Neural cell (in vitro differentiated cells): ENCODE data around the gene WFDC1.

ENCODE experiments used
- EZH2 ChIP-seq: fragments of 200-600, 300-800 bp; shearing (Covaris generic), sonication (generic); IDR thresholded peaks from 2 replicates; pipeline ENCODE4 v1.6.1; 2014; ENCODE audit warnings: antibody characterized with exemption, low read length, borderline replicate concordance, mild to moderate bottlenecking; ENCODE audit not compliant: insufficient read depth, poor library complexity, severe bottlenecking
- POLR2AphosphoS5 ChIP-seq: IDR thresholded peaks from 2 replicates; pipeline ENCODE4 v1.6.1; 2012
- TF ChIP-seq, protein P1 (sequence below): fragments of 450-650 bp; IDR thresholded peaks from 2 replicates; pipeline ENCODE4 v1.5.1; 2014; ENCODE audit warnings: antibody characterized with exemption, mild to moderate bottlenecking, moderate library complexity; ENCODE audit not compliant: poor library complexity, severe bottlenecking

GRCh38 chr16:84267380-84267779 is 27.3 kb upstream of the WFDC1 start:
- TF ChIP-seq EZH2 (no peak), POLR2AphosphoS5 (no peak)
- TF ChIP-seq, protein P1, sequence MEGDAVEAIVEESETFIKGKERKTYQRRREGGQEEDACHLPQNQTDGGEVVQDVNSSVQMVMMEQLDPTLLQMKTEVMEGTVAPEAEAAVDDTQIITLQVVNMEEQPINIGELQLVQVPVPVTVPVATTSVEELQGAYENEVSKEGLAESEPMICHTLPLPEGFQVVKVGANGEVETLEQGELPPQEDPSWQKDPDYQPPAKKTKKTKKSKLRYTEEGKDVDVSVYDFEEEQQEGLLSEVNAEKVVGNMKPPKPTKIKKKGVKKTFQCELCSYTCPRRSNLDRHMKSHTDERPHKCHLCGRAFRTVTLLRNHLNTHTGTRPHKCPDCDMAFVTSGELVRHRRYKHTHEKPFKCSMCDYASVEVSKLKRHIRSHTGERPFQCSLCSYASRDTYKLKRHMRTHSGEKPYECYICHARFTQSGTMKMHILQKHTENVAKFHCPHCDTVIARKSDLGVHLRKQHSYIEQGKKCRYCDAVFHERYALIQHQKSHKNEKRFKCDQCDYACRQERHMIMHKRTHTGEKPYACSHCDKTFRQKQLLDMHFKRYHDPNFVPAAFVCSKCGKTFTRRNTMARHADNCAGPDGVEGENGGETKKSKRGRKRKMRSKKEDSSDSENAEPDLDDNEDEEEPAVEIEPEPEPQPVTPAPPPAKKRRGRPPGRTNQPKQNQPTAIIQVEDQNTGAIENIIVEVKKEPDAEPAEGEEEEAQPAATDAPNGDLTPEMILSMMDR, result no peak
